HepG2 (cell line): Measurements from ENCODE around the gene LRRTM2. TPM values are rescaled to one million over a fixed set of nuclear protein-coding genes. Genes with fewer than 3 reads are reported as not detected.

Experiments
- ATAC-seq: fragments of 200-7000 bp; cut with Tn5 transposase; 3 replicates; pipeline ENCODE4 v1.9.1; 2020; ENCODE audit warnings: mild to moderate bottlenecking, moderate library complexity
- BruUV-seq: library from RNA; stranded (reverse); fragments of 400-500 nt; replicated peaks from 2 replicates; lab custom pipeline; 2021; lab: Mats Ljungman, UMichigan
- CTCF ChIA-PET: fragments of 300-600 bp; formaldehyde crosslinking; extraction: SDS; loops from one replicate; lab custom pipeline; 2021; ENCODE audit warnings: low total read pairs, inconsistent platforms, low intra/inter-chr PET ratio; lab: Yijun Ruan, JAX
- POLR2A ChIA-PET: fragments of 350-600 bp; sonication (Branson Sonifier 250); formaldehyde crosslinking; loops from one replicate; lab custom pipeline; 2020; ENCODE audit warnings: antibody characterized with exemption, inconsistent platforms; lab: Yijun Ruan, JAX
- DNase-seq: peaks from one replicate; pipeline ENCODE4 v3.0.0-alpha.2; 2015; ENCODE audit warnings: low spot score
- FAIRE-seq: peaks from 3 replicates; lab custom pipeline; 2011; peaks lifted over from hg19 to GRCh38; lab: Jason Lieb, UNC
- H2AFZ ChIP-seq: one replicate; pipeline ENCODE4 v1.6.1; 2011; ENCODE audit warnings: low read length, inconsistent platforms
- H3K27ac ChIP-seq: fragments of 300-600 bp; 3 replicates; pipeline ENCODE4 v1.8.0; 2011; ENCODE audit warnings: mixed run types, mild to moderate bottlenecking, mixed read lengths, low read length, inconsistent platforms; ENCODE audit not compliant: insufficient read depth; ENCODE audit errors: extremely low read length
- H3K27me3 ChIP-seq, 2 experiments: fragments of 200-600 bp in 1 of 2; 2 replicates in 1 of 2; 3 replicates in 1 of 2; pipeline versions ENCODE4 v1.6.0 to v1.8.0; 2011; ENCODE audit warnings: low read length in 2 of 2, mild to moderate bottlenecking in 2 of 2, moderate library complexity in 2 of 2, inconsistent platforms in 1 of 2; ENCODE audit not compliant: insufficient read depth in 2 of 2, control insufficient read depth in 1 of 2
- H3K36me3 ChIP-seq, 2 experiments: fragments of 200-600 bp in 1 of 2; replicated peaks in 1 of 2; 2 replicates in 1 of 2; 3 replicates in 1 of 2; pipeline versions ENCODE4 v1.5.1 to v1.8.0; 2011; ENCODE audit warnings: low read length in 2 of 2, inconsistent platforms in 1 of 2; ENCODE audit not compliant: insufficient read depth in 2 of 2, control insufficient read depth in 1 of 2
- H3K4me1 ChIP-seq: 2 replicates; pipeline ENCODE4 v1.5.1; 2012; ENCODE audit warnings: low read length, inconsistent platforms; ENCODE audit not compliant: insufficient read depth
- H3K4me2 ChIP-seq: 2 replicates; pipeline ENCODE4 v1.6.0; 2011; ENCODE audit warnings: low read depth, low read length, inconsistent platforms
- H3K4me3 ChIP-seq, 3 experiments: fragments of 200-600 bp in 1 of 3; sonication (generic), shearing (Covaris generic) in 1 of 3; replicated peaks in 1 of 3; 2 replicates each; pipeline ENCODE4 v1.5.1; 2011 to 2016; ENCODE audit warnings: low read length in 3 of 3, inconsistent platforms in 2 of 3, low read depth in 2 of 3, mild to moderate bottlenecking in 2 of 3, control low read depth in 1 of 3, mixed read lengths in 1 of 3; ENCODE audit not compliant: insufficient read depth in 1 of 3
- H3K79me2 ChIP-seq: one replicate; pipeline ENCODE4 v1.6.1; 2011; ENCODE audit warnings: low read length, inconsistent platforms; ENCODE audit not compliant: insufficient read depth
- H3K9ac ChIP-seq: 2 replicates; pipeline ENCODE4 v1.6.0; 2011; ENCODE audit warnings: mild to moderate bottlenecking, low read depth, low read length, inconsistent platforms; ENCODE audit not compliant: insufficient read depth
- H3K9me3 ChIP-seq: 2 replicates; pipeline ENCODE4 v1.5.1; 2012; ENCODE audit warnings: mild to moderate bottlenecking, low read length
- H4K20me1 ChIP-seq: 2 replicates; pipeline ENCODE4 v1.6.0; 2011; ENCODE audit warnings: inconsistent platforms, mild to moderate bottlenecking, low read length, moderate library complexity; ENCODE audit not compliant: insufficient read depth
- HNRNPK ChIP-seq: fragments of 200-400 bp; formaldehyde crosslinking; IDR thresholded peaks from 2 replicates; pipeline ENCODE4 v1.6.1; 2018; ENCODE audit warnings: low read length, low read depth, moderate library complexity, mild to moderate bottlenecking; ENCODE audit not compliant: poor library complexity, severe bottlenecking
- PCBP1 ChIP-seq: fragments of 200-400 bp; formaldehyde crosslinking; IDR thresholded peaks from 2 replicates; pipeline ENCODE4 v1.6.1; 2017; ENCODE audit warnings: mild to moderate bottlenecking, low read depth, low read length, borderline replicate concordance
- PCBP2 ChIP-seq: fragments of 200-400 bp; formaldehyde crosslinking; optimal IDR thresholded peaks from 2 replicates; pipeline ENCODE3; 2018; ENCODE audit warnings: low read length, low read depth; ENCODE audit not compliant: poor library complexity, severe bottlenecking
- SMYD3 ChIP-seq: sonication (generic); formaldehyde crosslinking; IDR thresholded peaks from 2 replicates; pipeline ENCODE4 v1.8.1; 2023; ENCODE audit warnings: mild to moderate bottlenecking, missing genetic modification reagents
- SP140L ChIP-seq: sonication (generic); formaldehyde crosslinking; IDR thresholded peaks from 2 replicates; pipeline ENCODE4 v1.4.0; 2020; ENCODE audit warnings: missing genetic modification reagents, borderline replicate concordance
- ZNF589 ChIP-seq: sonication (generic); formaldehyde crosslinking; conservative IDR thresholded peaks from 2 replicates; pipeline ENCODE4 v1.8.0; 2022; ENCODE audit warnings: mild to moderate bottlenecking, moderate library complexity, missing genetic modification reagents
- ZNF616 ChIP-seq: sonication (generic); formaldehyde crosslinking; IDR thresholded peaks from 2 replicates; pipeline ENCODE4 v1.5.0; 2020; ENCODE audit warnings: low read depth, mild to moderate bottlenecking, missing genetic modification reagents
- ZNF644 ChIP-seq: IDR thresholded peaks from 2 replicates; pipeline ENCODE4 v1.6.1; 2016; ENCODE audit warnings: low read depth
- WGBS: methylation state at CpG from one replicate; pipeline ENCODE4 v1.1.6; 2017; ENCODE audit warnings: low lambda C conversion rate; 5-methylcytosine and 5-hydroxymethylcytosine counted together
- in situ Hi-C: cut with HindIII; loops from 2 replicates; pipeline ENCODE4 v1.10.0; 2017; ENCODE audit warnings: low pct_unique_long_range_greater_than_20kb; ENCODE audit not compliant: extremely low pct_ligation_motif_present
- intact Hi-C: fragments of 100-400 bp; cut with micrococcal nuclease; formaldehyde crosslinking; loops from one replicate; pipeline ENCODE4 v1.10.0; 2022; ENCODE audit not compliant: unreplicated experiment
- polyA plus RNA-seq, 8 experiments: library from polyadenylated mRNA; depleted of rRNA in 3 of 8; stranded (reverse) in 7 of 8; unstranded in 1 of 8; fragments of >200 nt; fragmentation: Illumina TruSeq in 4 of 8; extraction: Trizol in 4 of 8; gene quantifications; 2 replicates each; pipeline versions ENCODE4 v1.2.1 to v1.2.3, GENCODE V29; 2011 to 2016; ENCODE audit warnings: low read depth in 4 of 8, missing spikeins in 1 of 8, mixed read lengths in 1 of 8; ENCODE audit not compliant: insufficient read depth in 1 of 8
- total RNA-seq, 5 experiments: library from RNA; depleted of rRNA; stranded (reverse); fragments of >200 nt; fragmentation: Illumina TruSeq; extraction: Trizol; gene quantifications; 2 replicates each; pipeline ENCODE4 v1.2.3, GENCODE V29; 2016; ENCODE audit warnings: low read depth in 1 of 5
- TF ChIP-seq, protein P1 (sequence below): IDR thresholded peaks from 2 replicates; pipeline ENCODE4 v1.6.1; 2016; ENCODE audit warnings: low read depth, missing genetic modification reagents, missing compliant biosample characterization
- TF ChIP-seq, protein P2 (sequence below): sonication (generic); formaldehyde crosslinking; IDR thresholded peaks from 2 replicates; pipeline ENCODE4 v1.4.0; 2020; ENCODE audit warnings: mild to moderate bottlenecking, low read depth, missing genetic modification reagents

LRRTM2 gene
- total and polyA plus RNA-seq, 2 of the 13 experiments (the other 11 are each of a cell fraction or from before 2014, with no cell fraction given), result not detected

DNA sequence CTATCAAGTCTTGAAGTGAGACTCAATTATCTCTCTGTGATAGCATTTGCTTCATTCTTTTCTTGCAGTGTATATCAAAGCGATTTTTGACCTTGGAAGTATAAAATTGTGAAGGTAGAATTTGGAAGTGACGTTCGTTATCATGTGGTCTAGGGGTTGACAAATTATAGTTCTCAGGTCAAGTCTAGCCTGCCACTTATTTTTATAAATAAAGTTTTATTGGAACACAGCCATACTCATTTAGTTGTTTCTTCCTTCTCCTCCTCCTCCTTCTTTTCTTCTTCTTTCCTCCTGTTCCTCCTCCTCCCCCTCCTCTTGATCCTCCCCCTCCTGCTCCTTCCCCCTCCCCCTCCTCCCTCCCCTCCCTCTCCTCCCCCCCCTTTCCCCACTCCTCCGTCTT, 38.0 kb downstream of the LRRTM2 start:
- intact Hi-C loops, result no loop called here
- in situ Hi-C loops, result no loop called here
- no peak for ATAC-seq
- no peak overlapping the region for H3K4me3 ChIP-seq
- no peak overlapping the region for H3K4me2 ChIP-seq
- no peak for DNase-seq
- H3K27ac ChIP-seq, result no peak overlapping the region
- peaks cover 22% of the 10 kb centered on the region for H3K79me2 ChIP-seq
- POLR2A ChIA-PET, result no interaction called here
- CTCF ChIA-PET, result no interaction called here
- H3K36me3 ChIP-seq, result peaks cover 0 to 18% of the 10 kb centered on the region in 2 experiments; a peak in 3 of 5 replicates
- FAIRE-seq, result no peak
- no peak overlapping the region for H2AFZ ChIP-seq
- no peaks in the 10 kb centered on the region for H3K27me3 ChIP-seq
- no TSS peak for BruUV-seq
- H4K20me1 ChIP-seq, result peaks cover 11% of the 10 kb centered on the region; the same call in 1 of the 2 replicates
- no peaks in the 10 kb centered on the region for H3K9me3 ChIP-seq
- H3K9ac ChIP-seq, result no peak overlapping the region
- H3K4me1 ChIP-seq, result no peaks in the 10 kb centered on the region
- 94% methylated on average over 4 of the region's 4 CpGs for WGBS
- TF ChIP-seq ZNF644 (CRISPR knock-in tag) (no peak), SMYD3 (CRISPR knock-in tag) (no peak), ZNF616 (CRISPR knock-in tag) (no peak), PCBP2 (peak; percentile 40), PCBP1 (0 out of 2 replicates have a peak, but pooled peaks have one; percentile 37), HNRNPK (peak; percentile 70), SP140L (no peak), ZNF589 (CRISPR knock-in tag) (no peak)
- TF ChIP-seq, protein P1, sequence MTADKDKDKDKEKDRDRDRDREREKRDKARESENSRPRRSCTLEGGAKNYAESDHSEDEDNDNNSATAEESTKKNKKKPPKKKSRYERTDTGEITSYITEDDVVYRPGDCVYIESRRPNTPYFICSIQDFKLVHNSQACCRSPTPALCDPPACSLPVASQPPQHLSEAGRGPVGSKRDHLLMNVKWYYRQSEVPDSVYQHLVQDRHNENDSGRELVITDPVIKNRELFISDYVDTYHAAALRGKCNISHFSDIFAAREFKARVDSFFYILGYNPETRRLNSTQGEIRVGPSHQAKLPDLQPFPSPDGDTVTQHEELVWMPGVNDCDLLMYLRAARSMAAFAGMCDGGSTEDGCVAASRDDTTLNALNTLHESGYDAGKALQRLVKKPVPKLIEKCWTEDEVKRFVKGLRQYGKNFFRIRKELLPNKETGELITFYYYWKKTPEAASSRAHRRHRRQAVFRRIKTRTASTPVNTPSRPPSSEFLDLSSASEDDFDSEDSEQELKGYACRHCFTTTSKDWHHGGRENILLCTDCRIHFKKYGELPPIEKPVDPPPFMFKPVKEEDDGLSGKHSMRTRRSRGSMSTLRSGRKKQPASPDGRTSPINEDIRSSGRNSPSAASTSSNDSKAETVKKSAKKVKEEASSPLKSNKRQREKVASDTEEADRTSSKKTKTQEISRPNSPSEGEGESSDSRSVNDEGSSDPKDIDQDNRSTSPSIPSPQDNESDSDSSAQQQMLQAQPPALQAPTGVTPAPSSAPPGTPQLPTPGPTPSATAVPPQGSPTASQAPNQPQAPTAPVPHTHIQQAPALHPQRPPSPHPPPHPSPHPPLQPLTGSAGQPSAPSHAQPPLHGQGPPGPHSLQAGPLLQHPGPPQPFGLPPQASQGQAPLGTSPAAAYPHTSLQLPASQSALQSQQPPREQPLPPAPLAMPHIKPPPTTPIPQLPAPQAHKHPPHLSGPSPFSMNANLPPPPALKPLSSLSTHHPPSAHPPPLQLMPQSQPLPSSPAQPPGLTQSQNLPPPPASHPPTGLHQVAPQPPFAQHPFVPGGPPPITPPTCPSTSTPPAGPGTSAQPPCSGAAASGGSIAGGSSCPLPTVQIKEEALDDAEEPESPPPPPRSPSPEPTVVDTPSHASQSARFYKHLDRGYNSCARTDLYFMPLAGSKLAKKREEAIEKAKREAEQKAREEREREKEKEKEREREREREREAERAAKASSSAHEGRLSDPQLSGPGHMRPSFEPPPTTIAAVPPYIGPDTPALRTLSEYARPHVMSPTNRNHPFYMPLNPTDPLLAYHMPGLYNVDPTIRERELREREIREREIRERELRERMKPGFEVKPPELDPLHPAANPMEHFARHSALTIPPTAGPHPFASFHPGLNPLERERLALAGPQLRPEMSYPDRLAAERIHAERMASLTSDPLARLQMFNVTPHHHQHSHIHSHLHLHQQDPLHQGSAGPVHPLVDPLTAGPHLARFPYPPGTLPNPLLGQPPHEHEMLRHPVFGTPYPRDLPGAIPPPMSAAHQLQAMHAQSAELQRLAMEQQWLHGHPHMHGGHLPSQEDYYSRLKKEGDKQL (CRISPR knock-in tag), result no peak
- TF ChIP-seq, protein P2, sequence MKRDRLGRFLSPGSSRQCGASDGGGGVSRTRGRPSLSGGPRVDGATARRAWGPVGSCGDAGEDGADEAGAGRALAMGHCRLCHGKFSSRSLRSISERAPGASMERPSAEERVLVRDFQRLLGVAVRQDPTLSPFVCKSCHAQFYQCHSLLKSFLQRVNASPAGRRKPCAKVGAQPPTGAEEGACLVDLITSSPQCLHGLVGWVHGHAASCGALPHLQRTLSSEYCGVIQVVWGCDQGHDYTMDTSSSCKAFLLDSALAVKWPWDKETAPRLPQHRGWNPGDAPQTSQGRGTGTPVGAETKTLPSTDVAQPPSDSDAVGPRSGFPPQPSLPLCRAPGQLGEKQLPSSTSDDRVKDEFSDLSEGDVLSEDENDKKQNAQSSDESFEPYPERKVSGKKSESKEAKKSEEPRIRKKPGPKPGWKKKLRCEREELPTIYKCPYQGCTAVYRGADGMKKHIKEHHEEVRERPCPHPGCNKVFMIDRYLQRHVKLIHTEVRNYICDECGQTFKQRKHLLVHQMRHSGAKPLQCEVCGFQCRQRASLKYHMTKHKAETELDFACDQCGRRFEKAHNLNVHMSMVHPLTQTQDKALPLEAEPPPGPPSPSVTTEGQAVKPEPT (CRISPR knock-in tag), result no peak
